NCI-H146 treated with DMSO at 0.1 percent for 48 hours (cell line): ENCODE data around the gene CTAG2.
"Not testable (repeated sequence)": the region's sequence is repeated elsewhere in the genome, so short reads cannot be mapped to it uniquely, and the experiment has no call there.

ENCODE experiments used
- DNase-seq: peaks from one replicate; lab custom pipeline; 2025; ENCODE audit not compliant: unreplicated experiment; lab: John Stamatoyannopoulos, UW

The CTAG2 gene

GRCh38 chrX:154653413-154653812 lies at the start of gene CTAG2:
Gene CTAG2 (minus strand): TSS chrX:154653579. CDS start chrX:154653515, 64 bp downstream.
- not testable (repeated sequence) for DNase-seq

- DNase-seq, result no peak
These were observed 45.4 kb upstream of the CTAG2 start for GRCh38 chrX:154698630-154699248.

- DNase-seq, result no peak
These were observed 43.3 kb upstream of the CTAG2 start for GRCh38 chrX:154696676-154697045.

GRCh38 chrX:154695911-154696675 lies 42.7 kb upstream of the CTAG2 start:
- no peak for DNase-seq

GRCh38 chrX:154693394-154693793 lies 40.0 kb upstream of the CTAG2 start:
- DNase-seq, result no peak

GRCh38 chrX:154690438-154690837 lies 37.1 kb upstream of the CTAG2 start:
- not testable (repeated sequence) for DNase-seq

- DNase-seq, result not testable (repeated sequence)
These were observed 18.7 kb upstream of the CTAG2 start for GRCh38 chrX:154672084-154672483.

GRCh38 chrX:154670848-154671247 lies 17.5 kb upstream of the CTAG2 start:
- not testable (repeated sequence) for DNase-seq

GRCh38 chrX:154661899-154662298 lies 8.5 kb upstream of the CTAG2 start:
- DNase-seq, result no peak

- DNase-seq, result no peak
These were observed 7.8 kb upstream of the CTAG2 start for GRCh38 chrX:154661170-154661569.

GRCh38 chrX:154660541-154660940 lies 7.2 kb upstream of the CTAG2 start:
- no peak for DNase-seq

GRCh38 chrX:154658957-154659356 lies 5.6 kb upstream of the CTAG2 start:
- DNase-seq, result no peak

- no peak for DNase-seq
These were observed 4.8 kb upstream of the CTAG2 start for GRCh38 chrX:154658187-154658586.

- no peak for DNase-seq
These were observed 3.9 kb upstream of the CTAG2 start for GRCh38 chrX:154657226-154657805.

GRCh38 chrX:154655786-154656185 lies 2.4 kb upstream of the CTAG2 start:
- no peak for DNase-seq

GRCh38 chrX:154655346-154655745 lies 2.0 kb upstream of the CTAG2 start:
- no peak for DNase-seq

- no peak for DNase-seq
These were observed 1.5 kb upstream of the CTAG2 start for GRCh38 chrX:154654925-154655324.

GRCh38 chrX:154654372-154654771 lies 993 bp upstream of the CTAG2 start:
- DNase-seq, result no peak

- no peak for DNase-seq
These were observed 354 bp downstream of the CTAG2 start for GRCh38 chrX:154653048-154653401.

- DNase-seq, result no peak
These were observed 900 bp downstream of the CTAG2 start for GRCh38 chrX:154652311-154653047.

GRCh38 chrX:154650221-154650510 lies 3.2 kb downstream of the CTAG2 start:
- no peak for DNase-seq
